B cell (primary cell): ENCODE data around the gene MOB2. TPM values are rescaled to one million over a fixed set of nuclear protein-coding genes. Genes with fewer than 3 reads are reported as not detected.

Experiments
- ATAC-seq: fragments of 200-7000 bp; cut with Tn5 transposase; one replicate; pipeline ENCODE4 v1.10.0; 2021; ENCODE audit warnings: low read depth, mild to moderate bottlenecking, moderate number of reproducible peaks, moderate library complexity
- CTCF ChIA-PET: fragments of 350-600 bp; sonication (Branson Sonifier 250); formaldehyde crosslinking; loops from one replicate; lab custom pipeline; 2021; ENCODE audit warnings: antibody characterized with exemption, inconsistent platforms; lab: Charles Lee
- POLR2A ChIA-PET: fragments of 350-600 bp; sonication (Branson Sonifier 250); formaldehyde crosslinking; loops from one replicate; lab custom pipeline; 2021; ENCODE audit warnings: antibody characterized with exemption; lab: Charles Lee
- DNase-seq: peaks from one replicate; pipeline ENCODE4 v3.0.0; 2013
- H2AFZ ChIP-seq: 2 replicates; pipeline ENCODE4 v1.6.1; 2012; ENCODE audit warnings: mild to moderate bottlenecking, low read depth, low read length; ENCODE audit not compliant: insufficient read depth, poor library complexity, severe bottlenecking
- H3K27ac ChIP-seq, 2 donors: 1 replicate in 1 of 2; 2 replicates in 1 of 2; pipeline ENCODE4 v1.5.1; 2012 to 2013; ENCODE audit warnings: low read length in 2 of 2, mild to moderate bottlenecking in 2 of 2, moderate library complexity in 1 of 2
- H3K27me3 ChIP-seq, 4 experiments: fragments of 200-600 bp in 1 of 4; sonication (generic) in 1 of 4; replicated peaks in 1 of 4; 1 replicate in 2 of 4; 2 replicates in 2 of 4; pipeline versions ENCODE4 v1.6.1 to v1.7.0; 2013 to 2016; ENCODE audit warnings: low read length in 3 of 4, mild to moderate bottlenecking in 2 of 4, mixed read lengths in 1 of 4, moderate library complexity in 1 of 4; ENCODE audit not compliant: insufficient read depth in 4 of 4, control insufficient read depth in 3 of 4; ENCODE audit errors: control extremely low read depth in 1 of 4
- H3K36me3 ChIP-seq, 2 experiments: replicated peaks in 1 of 2; 1 replicate in 1 of 2; 2 replicates in 1 of 2; pipeline versions ENCODE4 v1.6.1 to v1.7.1; 2013; ENCODE audit warnings: low read length in 1 of 2; ENCODE audit not compliant: insufficient read depth in 2 of 2, control insufficient read depth in 1 of 2; ENCODE audit errors: control extremely low read depth in 1 of 2, extremely low read depth in 1 of 2
- H3K4me1 ChIP-seq, 2 donors: fragments of 200-600 bp in 1 of 2; sonication (generic) in 1 of 2; 1 replicate in 1 of 2; 2 replicates in 1 of 2; pipeline versions ENCODE4 v1.5.1 to v1.6.1; 2013 to 2017; ENCODE audit warnings: low read length in 2 of 2; ENCODE audit not compliant: control insufficient read depth in 2 of 2, insufficient read depth in 2 of 2
- H3K4me2 ChIP-seq: replicated peaks from 2 replicates; pipeline ENCODE3; 2012; ENCODE audit warnings: mild to moderate bottlenecking, low read depth, low read length; ENCODE audit not compliant: poor library complexity, severe bottlenecking
- H3K4me3 ChIP-seq, 5 experiments: fragments of 200-600 bp in 1 of 5; sonication (generic) in 1 of 5; 1 replicate in 3 of 5; 2 replicates in 2 of 5; pipeline versions ENCODE4 v1.5.1 to v1.7.0; 2011 to 2016; ENCODE audit warnings: low read length in 4 of 5, mild to moderate bottlenecking in 4 of 5, low read depth in 2 of 5, control low read depth in 1 of 5, moderate library complexity in 1 of 5; ENCODE audit not compliant: insufficient read depth in 1 of 5; ENCODE audit errors: control extremely low read depth in 1 of 5, extremely low read depth in 1 of 5
- H3K79me2 ChIP-seq: fragments of 200-600 bp; sonication (generic); one replicate; pipeline ENCODE4 v1.6.0; 2016; ENCODE audit warnings: low read length; ENCODE audit not compliant: control insufficient read depth, insufficient read depth
- H3K9ac ChIP-seq: fragments of 200-600 bp; sonication (generic); 2 replicates; pipeline ENCODE4 v1.6.1; 2017; ENCODE audit warnings: mild to moderate bottlenecking, low read length, moderate library complexity
- H3K9me3 ChIP-seq, 3 donors: one replicate each; pipeline versions ENCODE4 v1.6.1 to v1.7.1; 2013; ENCODE audit warnings: low read length in 2 of 3; ENCODE audit not compliant: control insufficient read depth in 2 of 3, insufficient read depth in 1 of 3; ENCODE audit errors: control extremely low read depth in 1 of 3
- H4K20me1 ChIP-seq: 2 replicates; pipeline ENCODE4 v1.6.0; 2012; ENCODE audit warnings: mild to moderate bottlenecking, low read length; ENCODE audit not compliant: insufficient read depth, control insufficient read depth, poor library complexity, severe bottlenecking
- H3K27ac Mint-ChIP-seq: one replicate; pipeline ENCODE4 v1.8.0; 2021; ENCODE audit warnings: mixed read lengths
- H3K27me3 Mint-ChIP-seq: one replicate; pipeline ENCODE4 v1.8.0; 2021; ENCODE audit warnings: mixed read lengths
- H3K4me1 Mint-ChIP-seq: one replicate; pipeline ENCODE4 v1.8.0; 2021; ENCODE audit warnings: mixed read lengths
- H3K4me3 Mint-ChIP-seq: one replicate; pipeline ENCODE4 v1.8.0; 2021; ENCODE audit warnings: mixed read lengths
- H3K9me3 Mint-ChIP-seq: one replicate; pipeline ENCODE4 v1.8.0; 2022; ENCODE audit warnings: mixed read lengths; ENCODE audit not compliant: insufficient read depth
- EZH2 ChIP-seq: IDR thresholded peaks from 2 replicates; pipeline ENCODE4 v1.6.1; 2012; ENCODE audit warnings: borderline replicate concordance, low read depth, mild to moderate bottlenecking, moderate library complexity, low read length; ENCODE audit not compliant: insufficient read depth, poor library complexity, severe bottlenecking
- WGBS: methylation state at CpG from one replicate; pipeline ENCODE4 v1.1.5; 2013; ENCODE audit warnings: missing lambda C conversion rate; ENCODE audit not compliant: insufficient coverage; 5-methylcytosine and 5-hydroxymethylcytosine counted together
- intact Hi-C: fragments of 100-400 bp; cut with micrococcal nuclease; formaldehyde crosslinking; loops from one replicate; pipeline ENCODE4 v1.10.0; 2022
- polyA plus RNA-seq: library from polyadenylated mRNA; depleted of rRNA; stranded (reverse); fragments of >200 nt; gene quantifications from 2 replicates; pipeline ENCODE4 v1.2.3, GENCODE V29; 2012
- total RNA-seq, 2 donors: library from RNA; stranded (reverse); fragments of 120-200 nt in 1 of 2; gene quantifications; 1 replicate in 1 of 2; 2 replicates in 1 of 2; pipeline versions ENCODE4 v1.2.3 to v1.2.4, GENCODE V29; 2013 to 2022
- TF ChIP-seq, protein P1 (sequence below): fragments of 200-600 bp; IDR thresholded peaks from one replicate; pipeline ENCODE4 v1.8.0; 2022; ENCODE audit warnings: antibody characterized with exemption, mild to moderate bottlenecking

The MOB2 gene
- total and polyA plus RNA-seq, 2 donors (not counting 1 experiment from before 2014, with no cell fraction given), result 55.7 to 57.6 TPM

DNA sequence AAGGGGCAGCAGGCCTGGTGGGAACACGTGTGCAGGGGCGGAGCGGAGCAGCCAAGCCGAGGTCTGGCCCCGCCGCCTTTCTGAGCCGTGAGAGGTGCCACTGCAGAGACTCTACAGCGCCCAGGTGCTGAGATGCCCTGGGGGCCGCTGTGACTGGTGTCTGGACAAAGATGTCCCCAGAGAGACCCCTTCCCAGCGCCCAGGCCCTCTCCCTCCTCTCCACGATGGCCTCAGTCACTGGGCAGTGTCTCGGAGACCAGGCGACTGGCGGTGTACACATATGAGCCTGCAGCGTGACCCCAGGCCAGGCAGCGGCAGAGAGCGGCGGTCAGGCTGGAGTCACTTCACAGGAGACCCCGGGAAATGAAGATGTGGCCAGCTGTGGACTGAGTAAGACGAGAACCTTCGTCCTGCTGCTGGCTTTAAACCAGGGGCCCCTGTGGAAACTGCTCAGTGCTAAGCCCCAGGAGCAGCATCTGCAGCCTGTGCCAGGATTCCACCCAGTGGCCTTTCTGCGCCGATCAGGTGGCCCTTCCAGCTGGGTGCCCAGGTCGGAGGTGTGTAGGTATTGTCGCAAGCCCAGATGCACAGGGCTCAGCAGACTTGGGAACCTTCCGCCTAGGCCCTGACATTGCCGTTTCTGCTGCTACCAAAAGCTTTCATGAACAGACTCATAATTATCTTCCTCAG lies 34.7 kb downstream of the MOB2 start:
- H3K9ac ChIP-seq, result no peak overlapping the region
- POLR2A ChIA-PET, result no interaction called here
- ATAC-seq, result no peak
- Mint-ChIP-seq H3K27ac (no peak overlapping the region), H3K4me3 (no peak overlapping the region), H3K9me3 (no peaks in the 10 kb centered on the region), H3K27me3 (no peaks in the 10 kb centered on the region), H3K4me1 (no peaks in the 10 kb centered on the region)
- no peaks in the 10 kb centered on the region for H4K20me1 ChIP-seq
- H3K36me3 ChIP-seq, result no peaks in the 10 kb centered on the region
- H3K27ac ChIP-seq, result no peak overlapping the region
- no peak overlapping the region for H3K4me3 ChIP-seq
- intact Hi-C loops, result loop anchor here (5.0 kb wide), 1 partner anchor 120 kb away; the partner anchor contains the start of gene DUSP8
- H2AFZ ChIP-seq, result no peak overlapping the region
- no peaks in the 10 kb centered on the region for H3K79me2 ChIP-seq
- H3K4me2 ChIP-seq, result no peak overlapping the region
- H3K4me1 ChIP-seq, result peaks cover 0 to 4% of the 10 kb centered on the region in 2 donors
- H3K9me3 ChIP-seq, result no peaks in the 10 kb centered on the region
- no peak for DNase-seq
- CTCF ChIA-PET, result interaction anchor here (1.0 to 1.7 kb wide), 2 partner anchors 123 to 125 kb away, joined by 3 to 5 read pairs; no protein-coding TSS in a partner anchor
- H3K27me3 ChIP-seq, result no peaks in the 10 kb centered on the region
- no peak for TF ChIP-seq EZH2
- TF ChIP-seq, protein P1, sequence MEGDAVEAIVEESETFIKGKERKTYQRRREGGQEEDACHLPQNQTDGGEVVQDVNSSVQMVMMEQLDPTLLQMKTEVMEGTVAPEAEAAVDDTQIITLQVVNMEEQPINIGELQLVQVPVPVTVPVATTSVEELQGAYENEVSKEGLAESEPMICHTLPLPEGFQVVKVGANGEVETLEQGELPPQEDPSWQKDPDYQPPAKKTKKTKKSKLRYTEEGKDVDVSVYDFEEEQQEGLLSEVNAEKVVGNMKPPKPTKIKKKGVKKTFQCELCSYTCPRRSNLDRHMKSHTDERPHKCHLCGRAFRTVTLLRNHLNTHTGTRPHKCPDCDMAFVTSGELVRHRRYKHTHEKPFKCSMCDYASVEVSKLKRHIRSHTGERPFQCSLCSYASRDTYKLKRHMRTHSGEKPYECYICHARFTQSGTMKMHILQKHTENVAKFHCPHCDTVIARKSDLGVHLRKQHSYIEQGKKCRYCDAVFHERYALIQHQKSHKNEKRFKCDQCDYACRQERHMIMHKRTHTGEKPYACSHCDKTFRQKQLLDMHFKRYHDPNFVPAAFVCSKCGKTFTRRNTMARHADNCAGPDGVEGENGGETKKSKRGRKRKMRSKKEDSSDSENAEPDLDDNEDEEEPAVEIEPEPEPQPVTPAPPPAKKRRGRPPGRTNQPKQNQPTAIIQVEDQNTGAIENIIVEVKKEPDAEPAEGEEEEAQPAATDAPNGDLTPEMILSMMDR, result no peak
- WGBS, result 94% methylated on average over 27 of the region's 27 CpGs

DNA sequence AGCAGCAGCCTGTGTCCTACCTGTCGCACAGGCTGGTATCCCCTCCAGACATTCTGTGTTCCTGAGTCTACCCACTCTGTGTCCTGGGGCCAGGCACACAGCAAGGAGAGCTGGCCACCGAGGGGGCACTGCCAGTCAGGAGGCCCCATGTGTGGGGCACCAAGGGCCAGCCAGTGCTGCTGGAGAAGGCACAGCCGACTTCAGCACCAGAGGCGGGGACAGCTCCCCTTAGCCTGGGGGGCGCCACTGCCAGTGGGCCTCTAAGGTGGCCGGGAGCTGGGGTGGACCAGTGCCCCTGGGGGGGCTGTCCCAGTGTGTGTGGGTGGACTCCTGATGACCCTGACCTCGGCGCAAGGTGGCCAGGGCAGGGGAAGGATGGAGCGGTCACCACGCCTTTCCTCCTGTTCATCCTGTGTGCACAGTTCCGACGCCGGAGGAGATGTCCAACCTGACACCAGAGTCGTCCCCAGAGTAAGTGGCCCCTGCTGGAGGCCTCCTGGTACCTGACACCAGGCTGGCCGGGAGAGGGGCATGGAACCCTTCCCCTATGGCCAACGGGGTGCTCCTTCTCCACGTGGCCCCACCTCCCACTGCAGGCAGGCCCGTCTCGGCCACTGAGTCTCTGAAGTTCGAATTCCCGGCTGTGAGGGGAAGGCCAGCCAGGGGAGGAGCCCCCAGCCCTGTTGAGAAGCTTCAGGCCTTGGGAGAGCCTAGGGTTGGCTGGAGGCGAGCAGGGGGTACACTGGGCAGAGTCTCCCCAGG lies 35.4 kb downstream of the MOB2 start:
- H3K9me3 Mint-ChIP-seq, result no peaks in the 10 kb centered on the region
- no peaks in the 10 kb centered on the region for H4K20me1 ChIP-seq
- ATAC-seq, result no peak
- no peak overlapping the region for H3K4me3 Mint-ChIP-seq
- no peaks in the 10 kb centered on the region for H3K36me3 ChIP-seq
- H3K4me1 Mint-ChIP-seq, result no peaks in the 10 kb centered on the region
- H3K4me3 ChIP-seq, result no peak overlapping the region
- CTCF ChIA-PET, result no interaction called here
- WGBS, result 87% methylated on average over 20 of the region's 22 CpGs
- H3K27ac Mint-ChIP-seq, result no peak overlapping the region
- no peaks in the 10 kb centered on the region for H3K79me2 ChIP-seq
- DNase-seq, result no peak
- no peak overlapping the region for H3K9ac ChIP-seq
- H3K27ac ChIP-seq, result no peak overlapping the region
- TF ChIP-seq, protein P1, result no peak
- no peak for TF ChIP-seq EZH2
- no peaks in the 10 kb centered on the region for H3K27me3 ChIP-seq
- H2AFZ ChIP-seq, result no peak overlapping the region
- peaks cover 0 to 4% of the 10 kb centered on the region in 2 donors for H3K4me1 ChIP-seq
- H3K4me2 ChIP-seq, result no peak overlapping the region
- POLR2A ChIA-PET, result no interaction called here
- no peaks in the 10 kb centered on the region for H3K9me3 ChIP-seq
- H3K27me3 Mint-ChIP-seq, result no peaks in the 10 kb centered on the region
- intact Hi-C loops, result loop anchor here (5.0 kb wide), 1 partner anchor 121 kb away; the partner anchor contains the start of gene DUSP8
